GM12873 (cell line): ENCODE results near the gene MYH9.

ENCODE experiments used
- TF ChIP-seq, protein P1 (sequence below): IDR thresholded peaks from 2 replicates; pipeline ENCODE4 v1.5.1; 2012; ENCODE audit warnings: low read depth, mild to moderate bottlenecking, moderate library complexity, low read length, control low read depth; ENCODE audit not compliant: insufficient read depth; ENCODE audit errors: missing control alignments

Gene MYH9

DNA sequence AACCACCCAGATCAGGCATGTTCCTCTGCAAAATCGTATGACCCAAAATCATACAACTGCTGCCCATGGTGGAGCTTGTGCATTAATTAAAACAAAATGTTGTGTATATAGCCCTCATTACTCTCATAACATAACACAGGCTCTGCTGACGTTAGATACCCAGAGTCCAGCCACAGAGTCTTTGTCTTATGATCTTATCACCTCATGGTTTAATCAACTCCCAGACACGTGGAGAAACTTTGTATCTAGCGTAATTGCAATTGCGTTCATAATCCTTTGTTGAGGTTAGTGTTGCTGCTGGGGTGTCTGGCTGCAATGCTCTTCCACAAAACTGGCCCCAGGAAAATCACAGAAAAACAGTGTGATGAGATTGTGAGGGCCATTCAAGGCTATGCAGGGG is 139.8 kb downstream of the MYH9 start:
- TF ChIP-seq, protein P1, sequence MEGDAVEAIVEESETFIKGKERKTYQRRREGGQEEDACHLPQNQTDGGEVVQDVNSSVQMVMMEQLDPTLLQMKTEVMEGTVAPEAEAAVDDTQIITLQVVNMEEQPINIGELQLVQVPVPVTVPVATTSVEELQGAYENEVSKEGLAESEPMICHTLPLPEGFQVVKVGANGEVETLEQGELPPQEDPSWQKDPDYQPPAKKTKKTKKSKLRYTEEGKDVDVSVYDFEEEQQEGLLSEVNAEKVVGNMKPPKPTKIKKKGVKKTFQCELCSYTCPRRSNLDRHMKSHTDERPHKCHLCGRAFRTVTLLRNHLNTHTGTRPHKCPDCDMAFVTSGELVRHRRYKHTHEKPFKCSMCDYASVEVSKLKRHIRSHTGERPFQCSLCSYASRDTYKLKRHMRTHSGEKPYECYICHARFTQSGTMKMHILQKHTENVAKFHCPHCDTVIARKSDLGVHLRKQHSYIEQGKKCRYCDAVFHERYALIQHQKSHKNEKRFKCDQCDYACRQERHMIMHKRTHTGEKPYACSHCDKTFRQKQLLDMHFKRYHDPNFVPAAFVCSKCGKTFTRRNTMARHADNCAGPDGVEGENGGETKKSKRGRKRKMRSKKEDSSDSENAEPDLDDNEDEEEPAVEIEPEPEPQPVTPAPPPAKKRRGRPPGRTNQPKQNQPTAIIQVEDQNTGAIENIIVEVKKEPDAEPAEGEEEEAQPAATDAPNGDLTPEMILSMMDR, result no peak

GRCh38 chr22:36246718-36247117 is 141.0 kb downstream of the MYH9 start:
- TF ChIP-seq, protein P1, result no peak

DNA sequence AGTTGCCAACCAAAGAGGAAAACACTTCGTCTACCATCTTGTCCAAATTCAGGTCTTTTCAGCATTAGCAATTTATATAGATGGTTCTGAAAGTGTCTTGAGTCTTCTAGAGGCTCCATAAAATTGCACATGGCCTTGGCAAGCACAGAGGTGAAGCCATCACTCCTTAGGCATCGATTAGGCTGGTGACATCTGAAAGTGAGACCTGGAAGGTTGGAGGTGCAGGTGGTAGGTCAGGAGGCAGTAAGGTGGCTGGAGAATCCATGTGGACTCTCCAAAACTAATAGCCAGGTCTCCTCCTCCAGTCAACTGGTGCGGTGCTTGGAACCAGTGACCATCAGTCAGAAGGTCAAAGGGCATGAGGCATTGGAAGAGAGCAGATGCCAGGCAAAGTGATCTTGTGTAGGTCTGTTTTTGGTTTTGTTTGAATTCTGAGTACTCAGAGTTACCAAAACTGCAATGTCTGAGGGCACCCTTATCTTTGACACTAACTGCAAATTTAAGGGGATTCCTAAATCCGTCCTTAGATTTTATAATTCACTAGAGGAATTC is 141.9 kb downstream of the MYH9 start:
- TF ChIP-seq, protein P1, result no peak

- TF ChIP-seq, protein P1, result no peak
Measured at GRCh38 chr22:36244522-36245391, 143.0 kb downstream of the MYH9 start.

GRCh38 chr22:36243986-36244385 is 143.8 kb downstream of the MYH9 start:
- TF ChIP-seq, protein P1, result no peak

DNA sequence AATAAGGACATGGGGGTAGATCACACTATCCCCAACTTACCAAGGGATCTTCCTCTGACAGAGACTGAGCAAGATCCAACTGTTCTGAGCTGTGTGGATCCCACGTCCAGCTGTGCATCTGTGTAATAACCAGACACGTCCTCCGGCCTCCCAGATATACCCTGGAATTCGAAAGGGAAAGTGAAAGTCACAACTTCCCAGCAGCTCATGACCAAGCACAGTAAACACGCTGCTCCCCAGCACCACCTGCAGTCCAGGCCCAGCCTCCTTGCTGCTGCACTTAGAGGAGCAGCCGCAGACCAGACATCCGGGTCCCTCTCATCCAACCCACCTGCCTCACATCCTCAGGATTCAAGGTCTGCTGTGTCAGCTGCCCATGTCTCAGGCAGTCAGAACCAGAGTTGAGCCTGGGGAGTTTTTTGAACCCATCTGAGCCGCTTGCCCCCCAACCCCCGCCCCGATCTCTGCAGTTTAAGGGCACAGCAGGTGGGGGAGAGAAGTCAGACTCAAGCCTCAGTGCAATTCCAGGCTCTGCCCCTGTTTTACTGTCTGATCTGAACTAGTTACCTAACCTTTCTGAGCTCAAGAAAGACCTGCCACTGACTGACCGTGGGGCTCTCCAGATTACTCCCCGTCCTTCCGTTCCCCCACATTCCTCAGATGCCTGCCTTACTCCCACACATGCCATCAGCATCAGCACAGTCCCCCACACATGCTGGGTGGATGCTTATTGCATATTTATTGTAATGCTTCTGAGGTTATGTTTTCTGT is 148.2 kb downstream of the MYH9 start, which contains the start of gene APOL2:
Gene APOL2, minus strand, starts transcription at position 127 of the 771 bp plus-strand sequence. CDS start 6,365 bp downstream, outside the sequence.
- TF ChIP-seq, protein P1, result peak; percentile 84

DNA sequence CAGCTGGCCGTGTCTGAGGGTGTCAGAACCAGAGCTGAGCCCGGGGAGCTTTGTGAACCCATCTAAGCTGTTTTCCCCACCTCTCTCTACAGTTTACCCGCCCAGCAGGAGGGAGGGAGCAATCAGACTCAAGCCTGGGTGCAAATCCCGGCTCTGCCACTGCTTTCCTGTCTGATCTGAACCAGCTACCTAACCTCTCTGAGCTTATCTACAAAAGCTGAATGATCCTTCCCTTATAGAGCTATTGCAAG is 148.7 kb downstream of the MYH9 start:
- TF ChIP-seq, protein P1, result no peak
